ENCODE data around the gene IREB2.
A peak's percentile ranks its signal among the peaks of the same experiment; 100 is the strongest.
"Not testable (repeated sequence)": the region's sequence is repeated elsewhere in the genome, so short reads cannot be mapped to it uniquely, and the experiment has no call there.

Gene IREB2

GRCh38 chr15:78437762-78438618 is at the start of gene IREB2:
Gene IREB2 (plus strand): TSS chr15:78438216. CDS start chr15:78438338, 122 bp downstream.
- peak; percentile 93 for DNase-seq (ENCODE audit: low read depth in 2 of 2)

- DNase-seq (ENCODE audit: low read depth in 2 of 2), result no peak
Observed at GRCh38 chr15:78388865-78389264, 49.2 kb upstream of the IREB2 start.

GRCh38 chr15:78389322-78389721 is 48.7 kb upstream of the IREB2 start:
- DNase-seq (ENCODE audit: low read depth in 2 of 2), result no peak

GRCh38 chr15:78389738-78390137 is 48.3 kb upstream of the IREB2 start:
- no peak for DNase-seq (ENCODE audit: low read depth in 2 of 2)

- DNase-seq (ENCODE audit: low read depth in 2 of 2), result no peak
Observed at GRCh38 chr15:78390242-78390641, 47.8 kb upstream of the IREB2 start.

- no peak for DNase-seq (ENCODE audit: low read depth in 2 of 2)
Observed at GRCh38 chr15:78390826-78391225, 47.2 kb upstream of the IREB2 start.

GRCh38 chr15:78391781-78392180 is 46.2 kb upstream of the IREB2 start:
- DNase-seq (ENCODE audit: low read depth in 2 of 2), result no peak

- DNase-seq (ENCODE audit: low read depth in 2 of 2), result no peak
Observed at GRCh38 chr15:78392430-78392829, 45.6 kb upstream of the IREB2 start.

- DNase-seq (ENCODE audit: low read depth in 2 of 2), result no peak
Observed at GRCh38 chr15:78393137-78393536, 44.9 kb upstream of the IREB2 start.

- DNase-seq (ENCODE audit: low read depth in 2 of 2), result no peak
Observed at GRCh38 chr15:78394026-78394425, 44.0 kb upstream of the IREB2 start.

GRCh38 chr15:78394981-78395616 is 42.9 kb upstream of the IREB2 start:
- DNase-seq (ENCODE audit: low read depth in 2 of 2), result no peak

GRCh38 chr15:78396186-78396814 is 41.7 kb upstream of the IREB2 start:
- DNase-seq (ENCODE audit: low read depth in 2 of 2), result no peak

GRCh38 chr15:78396976-78397375 is 41.0 kb upstream of the IREB2 start:
- DNase-seq (ENCODE audit: low read depth in 2 of 2), result no peak

- no peak for DNase-seq (ENCODE audit: low read depth in 2 of 2)
Observed at GRCh38 chr15:78397382-78397781, 40.6 kb upstream of the IREB2 start.

GRCh38 chr15:78398076-78398825 is 39.8 kb upstream of the IREB2 start:
- no peak for DNase-seq (ENCODE audit: low read depth in 2 of 2)

GRCh38 chr15:78399091-78399490 is 38.9 kb upstream of the IREB2 start:
- no peak for DNase-seq (ENCODE audit: low read depth in 2 of 2)

- DNase-seq (ENCODE audit: low read depth in 2 of 2), result no peak
Observed at GRCh38 chr15:78402061-78402610, 35.9 kb upstream of the IREB2 start.

- DNase-seq (ENCODE audit: low read depth in 2 of 2), result no peak
Observed at GRCh38 chr15:78404125-78404524, 33.9 kb upstream of the IREB2 start.

GRCh38 chr15:78404796-78405195 is 33.2 kb upstream of the IREB2 start:
- DNase-seq (ENCODE audit: low read depth in 2 of 2), result not testable (repeated sequence)

- DNase-seq (ENCODE audit: low read depth in 2 of 2), result no peak
Observed at GRCh38 chr15:78405336-78405924, 32.6 kb upstream of the IREB2 start.

- no peak for DNase-seq (ENCODE audit: low read depth in 2 of 2)
Observed at GRCh38 chr15:78406016-78406585, 31.9 kb upstream of the IREB2 start.
